Thoracic aorta (tissue), 2 donors: ENCODE data around the gene FCER1G. TPM values are rescaled to one million over a fixed set of nuclear protein-coding genes. Genes with fewer than 3 reads are reported as not detected.

ENCODE experiments used
- ATAC-seq: fragments of 150-250 bp; one replicate; pipeline ENCODE4 v1.8.0; 2017; ENCODE audit warnings: low read depth; ENCODE audit not compliant: insufficient number of reproducible peaks, low FRiP score
- DNase-seq: peaks from one replicate; pipeline ENCODE4 v3.0.0-alpha.2; 2020; ENCODE audit warnings: low spot score
- H3K27ac ChIP-seq, 2 donors: fragments of 200-600 bp; sonication (generic); 1 replicate in 1 of 2; 2 replicates in 1 of 2; pipeline ENCODE4 v1.5.1; 2016; ENCODE audit warnings: mild to moderate bottlenecking in 2 of 2, moderate library complexity in 2 of 2
- H3K27me3 ChIP-seq: fragments of 200-600 bp; sonication (generic); replicated peaks from 2 replicates; pipeline ENCODE4 v1.6.0; 2016; ENCODE audit warnings: mild to moderate bottlenecking; ENCODE audit not compliant: insufficient read depth
- H3K36me3 ChIP-seq: fragments of 200-600 bp; sonication (generic); one replicate; pipeline ENCODE4 v1.5.1; 2016
- H3K4me1 ChIP-seq, 2 donors: fragments of 200-600 bp; sonication (generic); 1 replicate in 1 of 2; 2 replicates in 1 of 2; pipeline versions ENCODE4 v1.5.1 to v1.6.0; 2016; ENCODE audit warnings: low read depth in 2 of 2, mild to moderate bottlenecking in 1 of 2; ENCODE audit not compliant: control insufficient read depth in 1 of 2
- H3K4me3 ChIP-seq: fragments of 200-600 bp; sonication (generic); 2 replicates; pipeline ENCODE4 v1.5.1; 2016; ENCODE audit warnings: mild to moderate bottlenecking
- H3K9me3 ChIP-seq: fragments of 200-600 bp; sonication (generic); 2 replicates; pipeline ENCODE4 v1.5.1; 2016
- total RNA-seq, 2 donors: library from RNA; depleted of rRNA; stranded (reverse); fragments of >200 nt; gene quantifications; one replicate each; pipeline versions ENCODE4 v1.1.0 to v1.2.3, GENCODE V29; 2016
- TF ChIP-seq, protein P1 (sequence below): fragments of 200-600 bp; sonication (generic); IDR thresholded peaks from one replicate; pipeline ENCODE4 v1.5.1; 2019; ENCODE audit warnings: antibody characterized with exemption

Gene FCER1G
- total RNA-seq, 2 donors from 2014 or later: 82.9 to 101 TPM

DNA sequence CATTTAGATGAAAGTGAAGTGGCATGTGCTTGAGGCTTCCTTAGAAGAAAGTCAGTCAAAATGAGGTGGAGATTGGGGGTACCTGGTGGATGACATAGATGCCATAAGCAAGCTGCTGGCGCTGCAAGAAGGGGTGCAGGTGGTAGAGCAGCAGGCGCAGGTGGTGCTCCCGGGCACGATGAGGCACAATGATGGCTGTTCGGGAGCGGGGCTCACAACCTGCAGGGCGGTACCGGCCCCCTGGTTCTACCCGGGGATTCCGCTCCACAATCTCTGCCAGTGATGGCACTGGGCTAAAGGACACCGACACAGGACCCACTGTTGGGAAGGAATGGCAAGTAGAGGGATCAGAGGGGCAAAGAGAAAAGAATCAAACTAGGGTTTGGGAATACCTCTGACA is 40.2 kb upstream of the FCER1G start:
- TF ChIP-seq, protein P1, sequence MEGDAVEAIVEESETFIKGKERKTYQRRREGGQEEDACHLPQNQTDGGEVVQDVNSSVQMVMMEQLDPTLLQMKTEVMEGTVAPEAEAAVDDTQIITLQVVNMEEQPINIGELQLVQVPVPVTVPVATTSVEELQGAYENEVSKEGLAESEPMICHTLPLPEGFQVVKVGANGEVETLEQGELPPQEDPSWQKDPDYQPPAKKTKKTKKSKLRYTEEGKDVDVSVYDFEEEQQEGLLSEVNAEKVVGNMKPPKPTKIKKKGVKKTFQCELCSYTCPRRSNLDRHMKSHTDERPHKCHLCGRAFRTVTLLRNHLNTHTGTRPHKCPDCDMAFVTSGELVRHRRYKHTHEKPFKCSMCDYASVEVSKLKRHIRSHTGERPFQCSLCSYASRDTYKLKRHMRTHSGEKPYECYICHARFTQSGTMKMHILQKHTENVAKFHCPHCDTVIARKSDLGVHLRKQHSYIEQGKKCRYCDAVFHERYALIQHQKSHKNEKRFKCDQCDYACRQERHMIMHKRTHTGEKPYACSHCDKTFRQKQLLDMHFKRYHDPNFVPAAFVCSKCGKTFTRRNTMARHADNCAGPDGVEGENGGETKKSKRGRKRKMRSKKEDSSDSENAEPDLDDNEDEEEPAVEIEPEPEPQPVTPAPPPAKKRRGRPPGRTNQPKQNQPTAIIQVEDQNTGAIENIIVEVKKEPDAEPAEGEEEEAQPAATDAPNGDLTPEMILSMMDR: no peak
- no peak overlapping the region for H3K4me3 ChIP-seq
- DNase-seq (no peak), ATAC-seq (no peak)
- H3K27ac ChIP-seq: no peak overlapping the region
- H3K4me1 ChIP-seq: peaks cover 8 to 34% of the 10 kb centered on the region in 2 donors
- no peaks in the 10 kb centered on the region for H3K9me3 ChIP-seq
- H3K36me3 ChIP-seq: peaks cover 30% of the 10 kb centered on the region
- H3K27me3 ChIP-seq: no peaks in the 10 kb centered on the region

DNA sequence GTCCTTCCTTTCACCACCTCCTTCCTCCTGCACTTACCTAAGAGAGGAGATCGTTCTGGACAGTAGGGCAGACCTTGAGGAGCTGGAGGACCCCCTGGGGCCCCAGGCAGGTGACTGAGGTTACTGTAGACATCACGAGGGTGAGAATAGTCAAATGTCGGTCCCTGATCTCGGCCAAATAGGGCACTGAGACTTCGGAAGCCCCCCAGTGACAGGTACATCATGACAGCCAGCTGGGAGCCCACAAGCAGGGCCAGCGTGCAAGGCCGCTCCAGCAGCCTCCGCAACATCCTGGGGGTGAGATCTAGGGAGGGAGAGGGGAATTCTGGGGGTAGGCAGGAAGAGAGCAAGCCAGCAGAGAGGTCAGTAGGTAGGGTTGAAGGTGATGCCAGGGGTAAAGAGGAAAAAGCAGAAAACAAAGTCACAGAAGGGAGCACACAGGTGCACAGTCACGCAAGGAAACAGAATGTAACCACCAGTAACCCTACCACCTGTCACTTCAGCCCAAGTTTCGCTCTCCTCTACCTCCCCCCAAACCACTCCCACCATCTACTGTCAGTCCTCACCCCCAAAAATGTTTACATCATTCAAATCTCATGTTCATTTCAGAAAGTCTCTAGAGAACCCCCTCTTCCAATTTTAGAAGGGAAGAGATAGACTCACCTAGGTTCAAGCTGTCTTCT is 39.2 kb upstream of the FCER1G start:
- no peak for DNase-seq
- Histone ChIP-seq H3K36me3 (peaks cover 26% of the 10 kb centered on the region), H3K27ac (peak overlapping the region; percentile 83 to 91), H3K4me3 (peak overlapping the region; percentile 82), H3K9me3 (no peaks in the 10 kb centered on the region), H3K27me3 (no peaks in the 10 kb centered on the region), H3K4me1 (peaks cover 8 to 34% of the 10 kb centered on the region in 2 donors)
- TF ChIP-seq, protein P1: no peak
- ATAC-seq: no peak

DNA sequence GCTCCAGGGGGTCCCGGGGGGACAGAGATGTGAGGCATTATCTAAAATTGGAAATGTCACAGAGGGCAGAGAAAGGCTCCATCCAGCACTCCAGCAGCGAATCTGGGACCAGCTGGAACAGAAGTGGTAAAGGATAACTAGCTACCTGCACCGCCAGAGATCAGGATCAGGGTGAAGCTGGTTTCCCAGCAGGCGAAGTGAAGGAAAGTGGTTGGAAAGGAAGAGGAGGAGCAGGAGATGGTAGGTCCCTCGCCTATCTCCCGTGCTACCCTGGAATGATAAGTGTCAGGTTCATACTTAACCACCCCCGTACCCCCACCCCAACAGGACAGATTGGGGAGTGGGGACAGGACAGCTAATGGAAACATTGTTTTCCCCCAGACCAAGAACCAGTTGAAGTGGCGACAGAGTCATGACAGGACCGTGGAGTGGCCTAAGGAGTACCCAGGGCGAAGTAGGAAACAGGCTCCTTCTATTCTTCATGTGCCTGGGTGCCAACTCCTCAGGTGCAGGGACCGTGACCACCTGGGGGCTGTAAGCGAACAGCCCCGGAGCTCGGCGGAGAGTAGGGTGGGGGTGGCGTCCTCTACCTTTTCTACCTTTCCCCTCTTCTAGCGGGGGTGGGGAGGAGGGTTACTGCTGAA is 38.5 kb upstream of the FCER1G start:
- TF ChIP-seq, protein P1: no peak

DNA sequence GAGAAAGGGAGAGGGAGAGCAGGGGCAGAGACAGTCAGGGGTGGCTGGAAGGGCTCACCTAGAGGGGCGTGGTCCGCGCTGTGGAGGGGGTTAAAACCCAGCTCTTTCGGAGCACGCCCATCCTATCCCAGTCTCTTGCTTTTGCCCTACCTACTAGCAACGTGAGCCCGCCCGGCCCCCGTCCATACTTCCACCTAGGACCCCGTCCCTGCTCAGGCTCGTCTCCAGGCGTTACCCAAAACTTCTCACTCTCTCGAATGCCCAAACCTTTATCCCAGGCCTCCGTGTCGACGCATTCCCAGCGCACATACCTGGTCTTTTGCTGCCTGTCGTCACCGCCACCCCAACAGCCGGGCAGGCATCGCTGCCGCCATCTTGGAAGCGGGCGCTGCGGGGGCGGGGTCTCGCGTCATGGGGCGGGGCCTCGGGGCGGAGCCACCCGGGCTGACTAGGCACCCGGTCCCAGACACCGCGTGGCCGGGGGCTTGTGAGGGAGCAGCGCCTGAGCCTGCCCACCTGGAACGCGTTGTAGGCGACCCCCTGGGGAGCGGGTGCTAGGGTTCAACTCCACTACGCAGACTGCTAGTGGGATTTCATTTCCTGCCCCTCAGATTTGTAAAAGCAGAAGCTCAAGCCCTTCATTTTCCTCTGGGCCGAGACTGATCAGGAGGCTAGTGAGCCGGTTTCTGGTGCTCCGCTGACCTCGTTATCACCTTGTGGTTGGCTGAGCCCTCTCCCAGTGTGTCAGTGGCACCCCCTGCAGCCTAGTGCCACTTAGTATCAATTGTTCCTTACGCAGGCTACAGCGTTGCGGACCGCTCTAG is 37.8 kb upstream of the FCER1G start, which contains the start of gene B4GALT3:
Gene B4GALT3, minus strand, starts transcription at position 396 of the 824 bp plus-strand sequence. CDS start 1,447 bp downstream, outside the sequence.
- peak; percentile 88 for ATAC-seq
- H3K4me3 ChIP-seq: peak within 1 kb of the TSS; percentile 82
- H3K36me3 ChIP-seq: peaks cover 13% of the 10 kb centered on the region
- peak; percentile 43 for DNase-seq
- peaks cover 8 to 34% of the 10 kb centered on the region in 2 donors for H3K4me1 ChIP-seq
- peak within 1 kb of the TSS; percentile 83 to 91 for H3K27ac ChIP-seq
- H3K27me3 ChIP-seq: no peaks in the 10 kb centered on the region
- no peaks in the 10 kb centered on the region for H3K9me3 ChIP-seq
- TF ChIP-seq, protein P1: no peak

More for the DNA sequence above, 38.5 kb upstream of the FCER1G start:
- ATAC-seq (no peak), DNase-seq (no peak)
- Histone ChIP-seq H3K27ac (peak overlapping the region; percentile 83 to 91), H3K4me3 (peak overlapping the region; percentile 82), H3K4me1 (peaks cover 8 to 34% of the 10 kb centered on the region in 2 donors), H3K27me3 (no peaks in the 10 kb centered on the region), H3K36me3 (peaks cover 20% of the 10 kb centered on the region), H3K9me3 (no peaks in the 10 kb centered on the region)

DNA sequence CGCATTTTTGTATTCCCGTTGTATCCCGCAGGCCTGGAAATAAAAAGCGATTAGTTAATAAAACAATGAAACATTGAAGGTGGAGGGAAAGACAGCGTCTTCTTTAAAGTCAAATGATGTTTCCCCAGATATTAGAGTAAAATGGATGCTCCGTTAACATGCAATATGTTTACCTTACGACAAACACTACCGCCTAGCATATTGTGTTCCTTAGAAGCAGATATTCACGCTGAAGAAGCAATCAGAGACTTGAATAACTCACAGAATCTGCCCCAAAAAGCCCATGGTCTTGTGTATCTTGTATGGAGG is 37.2 kb upstream of the FCER1G start:
- no peak for ATAC-seq
- Histone ChIP-seq H3K36me3 (peaks cover 9% of the 10 kb centered on the region), H3K27ac (peak overlapping the region; percentile 83 to 91), H3K4me1 (peaks cover 8 to 29% of the 10 kb centered on the region in 2 donors), H3K27me3 (no peaks in the 10 kb centered on the region), H3K4me3 (peak overlapping the region; percentile 82), H3K9me3 (no peaks in the 10 kb centered on the region)
- TF ChIP-seq, protein P1: no peak
- DNase-seq: no peak
